NCI-H2227 (cell line): ENCODE results near the gene ARID1B.
A peak's percentile ranks its signal among the peaks of the same experiment; 100 is the strongest.

Experiments
- DNase-seq: peaks from one replicate; lab custom pipeline; 2025; ENCODE audit not compliant: unreplicated experiment; lab: John Stamatoyannopoulos, UW

The ARID1B gene

DNA sequence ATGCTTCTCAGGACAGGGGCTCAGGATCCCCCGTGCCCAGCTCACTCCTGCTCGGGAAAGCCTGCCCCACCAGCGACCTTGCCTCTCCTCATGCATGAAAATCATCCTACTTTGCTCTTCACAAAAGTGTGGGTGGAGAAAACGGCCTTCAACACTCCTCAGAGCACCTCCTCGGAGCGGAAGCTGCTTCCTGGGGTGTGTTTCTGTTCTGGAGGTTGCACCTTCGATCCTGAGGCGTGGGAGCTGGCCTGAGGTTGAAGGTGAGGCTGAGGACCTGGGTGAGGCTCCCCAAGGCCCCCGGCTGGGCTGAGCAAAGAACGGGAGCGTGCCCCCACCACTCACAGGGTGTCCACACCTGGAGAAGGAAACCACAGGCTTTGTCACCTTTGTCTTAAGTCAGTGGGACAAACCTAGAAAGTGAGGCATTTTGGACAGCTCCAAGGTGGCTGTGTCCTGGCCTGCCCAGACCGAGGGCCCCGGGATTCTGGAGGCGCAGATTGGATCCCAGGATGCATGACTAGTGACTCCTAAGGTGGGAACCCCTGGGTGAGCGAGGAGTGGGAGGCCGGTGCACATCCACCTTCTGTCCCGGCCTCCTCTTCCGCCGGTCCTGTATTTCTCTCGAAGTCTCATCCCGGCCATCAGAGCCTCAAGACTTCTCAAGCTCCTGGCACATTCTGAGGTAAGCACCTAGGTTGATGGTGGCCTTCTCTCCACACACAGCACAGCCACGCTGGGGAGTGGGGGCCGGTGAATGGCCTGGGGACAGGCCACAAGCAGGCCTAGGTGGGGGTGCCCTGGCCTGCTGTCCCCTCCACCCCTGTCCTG, 441.4 kb downstream of the ARID1B start:
- DNase-seq = no peak

GRCh38 chr6:157219201-157220200, 442.3 kb downstream of the ARID1B start:
- no peak for DNase-seq

GRCh38 chr6:157220485-157220884, 443.3 kb downstream of the ARID1B start:
- DNase-seq = no peak

DNA sequence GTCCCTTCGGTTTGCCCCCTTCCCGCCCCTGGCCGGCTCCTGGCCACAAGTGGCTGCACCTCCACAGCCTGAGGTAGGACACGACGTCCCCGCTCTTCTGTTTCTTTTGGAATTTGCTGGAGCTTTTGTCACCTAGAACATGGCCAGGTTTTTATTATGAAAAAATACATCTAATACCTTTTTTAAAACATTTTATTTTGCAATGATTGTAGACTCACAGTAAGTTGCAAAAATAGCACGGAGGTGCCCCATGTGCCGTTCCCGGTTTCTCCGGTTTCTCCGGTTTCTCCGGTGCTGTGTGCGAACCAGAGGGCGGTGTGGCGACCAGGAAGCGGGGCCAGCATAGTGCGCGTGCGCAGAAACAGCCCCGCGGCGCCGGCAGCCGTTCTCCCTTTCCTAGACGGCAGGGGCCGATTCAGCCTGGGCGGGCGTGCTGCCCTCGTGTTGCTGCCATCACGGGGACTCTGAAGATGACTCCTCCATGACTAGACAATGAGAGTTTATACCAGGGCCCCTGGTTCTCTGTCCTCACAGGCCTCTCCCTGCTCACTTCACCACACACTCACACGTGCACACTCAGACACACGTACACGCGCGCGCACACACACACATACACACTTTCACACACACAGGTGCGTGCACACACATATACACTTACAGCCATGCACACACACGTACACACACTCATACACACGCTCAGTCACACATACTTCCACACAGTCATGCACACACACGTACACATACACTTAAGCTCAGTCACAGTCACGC, 444.1 kb downstream of the ARID1B start:
- DNase-seq = peak; percentile 55

DNA sequence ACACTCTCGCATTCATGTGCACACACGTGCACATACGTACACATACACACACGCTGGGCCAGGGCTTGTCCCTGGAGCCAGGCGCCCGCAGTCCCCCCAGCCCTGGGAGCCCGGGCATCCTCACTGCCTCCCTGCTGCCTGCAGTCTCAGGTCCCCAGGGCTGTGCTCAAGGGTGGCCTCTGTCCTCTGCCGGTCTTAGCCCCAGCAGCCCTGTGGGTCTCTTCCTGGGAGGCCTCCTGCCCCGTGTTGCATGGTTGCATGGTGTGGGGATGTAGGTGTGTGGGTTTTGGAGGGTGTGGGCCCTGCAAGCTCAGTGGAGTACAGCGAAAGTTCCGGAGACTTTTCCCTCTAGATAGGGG, 444.6 kb downstream of the ARID1B start:
- DNase-seq = no peak

GRCh38 chr6:157222201-157222981, 445.2 kb downstream of the ARID1B start:
- DNase-seq = no peak

DNA sequence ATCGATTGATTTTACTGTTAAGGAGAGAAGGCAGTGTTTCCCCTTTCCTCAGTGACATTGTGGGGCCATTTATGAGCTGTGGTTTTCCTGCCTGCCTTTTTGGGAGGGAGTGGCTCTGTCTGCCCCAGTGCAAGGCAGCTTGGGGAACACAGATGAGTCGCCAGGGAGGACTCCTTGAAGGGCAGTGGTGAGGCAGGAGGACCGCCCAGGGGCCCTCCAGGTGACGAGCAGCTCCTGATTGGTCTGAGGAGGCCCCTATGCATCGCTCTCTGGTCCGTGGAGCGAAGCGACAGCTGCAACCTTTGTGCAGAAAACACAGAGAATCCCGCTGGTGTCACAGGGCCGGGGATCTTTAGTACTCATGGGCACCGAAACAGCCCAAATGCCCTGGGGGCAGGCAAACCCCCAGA, 445.8 kb downstream of the ARID1B start:
- DNase-seq = no peak

- no peak for DNase-seq
These were observed 446.3 kb downstream of the ARID1B start for GRCh38 chr6:157223511-157223910.

- DNase-seq = no peak
These were observed 447.2 kb downstream of the ARID1B start for GRCh38 chr6:157224178-157224950.

GRCh38 chr6:157224951-157225574, 447.9 kb downstream of the ARID1B start:
- no peak for DNase-seq

DNA sequence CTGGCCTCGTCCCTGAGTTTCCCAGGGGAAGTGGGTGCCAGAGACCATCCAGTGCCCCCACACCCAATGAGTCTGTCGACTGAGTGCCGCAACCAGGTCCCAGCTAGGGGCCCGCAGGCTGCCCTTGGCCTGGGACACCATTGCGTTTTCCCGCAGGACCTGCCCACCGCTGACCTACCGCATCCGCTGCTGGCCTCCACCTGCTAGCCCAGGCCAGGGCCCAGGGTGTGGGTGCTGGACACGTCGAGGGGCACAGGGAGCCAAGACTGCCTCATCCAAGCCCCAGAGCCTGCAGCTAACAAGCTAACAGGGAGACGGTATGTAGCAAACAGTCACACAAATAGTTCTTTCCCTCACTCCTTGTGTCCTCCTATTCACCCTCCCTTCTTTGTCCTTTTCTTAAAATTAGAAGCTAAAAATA, 448.4 kb downstream of the ARID1B start:
- no peak for DNase-seq

- no peak for DNase-seq
These were observed 448.9 kb downstream of the ARID1B start for GRCh38 chr6:157226026-157226625.

DNA sequence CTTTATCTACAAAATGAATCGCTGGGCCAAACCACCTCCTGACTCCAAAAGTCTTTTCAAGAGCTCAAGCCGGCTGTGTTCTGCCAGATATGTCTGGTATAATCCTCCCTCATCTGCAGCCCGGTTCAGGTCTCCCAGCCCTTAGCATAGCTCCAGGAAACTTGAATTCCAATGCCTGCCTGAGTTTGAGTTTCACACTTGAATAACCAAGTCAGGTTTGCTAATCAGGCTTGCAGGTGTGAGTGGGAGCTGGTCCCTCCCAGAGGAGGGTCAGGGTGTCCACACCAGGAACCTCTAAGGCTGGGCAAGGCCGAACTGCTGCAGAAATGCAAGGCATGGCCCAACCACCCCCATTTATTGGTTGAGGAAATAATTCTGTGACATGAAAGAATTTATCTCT, 449.6 kb downstream of the ARID1B start:
- no peak for DNase-seq

GRCh38 chr6:157227202-157228166, 450.3 kb downstream of the ARID1B start:
- peak; percentile 4 for DNase-seq

- peak; percentile 91 for DNase-seq
These were observed 451.4 kb downstream of the ARID1B start for GRCh38 chr6:157228426-157229131.

- DNase-seq = peak; percentile 58
These were observed 452.0 kb downstream of the ARID1B start for GRCh38 chr6:157229132-157229618.

- DNase-seq = peak; percentile 68
These were observed 452.5 kb downstream of the ARID1B start for GRCh38 chr6:157229713-157230112.
